Adrenal gland (tissue), 5 donors: ENCODE measurements around the gene BRPF1.

Experiments used
- POLR2A ChIP-seq, 2 donors: fragments of 450-650 bp; IDR thresholded peaks; one replicate each; pipeline ENCODE4 v1.6.1; 2017; ENCODE audit warnings: antibody characterized with exemption in 2 of 2, mild to moderate bottlenecking in 2 of 2, moderate library complexity in 1 of 2
- TF ChIP-seq, protein P1 (sequence below), 6 experiments: fragments of 450-650 bp in 4 of 6; fragments of 200-600 bp in 2 of 6; sonication (generic) in 1 of 6; IDR thresholded peaks; 1 replicate in 5 of 6; 2 replicates in 1 of 6; pipeline versions ENCODE4 v1.5.1 to v1.8.0; 2016 to 2021; ENCODE audit warnings: antibody characterized with exemption in 6 of 6, mild to moderate bottlenecking in 2 of 6, moderate library complexity in 1 of 6
- donor health status: DM: no; HTN: no; CAD: no.

DNA sequence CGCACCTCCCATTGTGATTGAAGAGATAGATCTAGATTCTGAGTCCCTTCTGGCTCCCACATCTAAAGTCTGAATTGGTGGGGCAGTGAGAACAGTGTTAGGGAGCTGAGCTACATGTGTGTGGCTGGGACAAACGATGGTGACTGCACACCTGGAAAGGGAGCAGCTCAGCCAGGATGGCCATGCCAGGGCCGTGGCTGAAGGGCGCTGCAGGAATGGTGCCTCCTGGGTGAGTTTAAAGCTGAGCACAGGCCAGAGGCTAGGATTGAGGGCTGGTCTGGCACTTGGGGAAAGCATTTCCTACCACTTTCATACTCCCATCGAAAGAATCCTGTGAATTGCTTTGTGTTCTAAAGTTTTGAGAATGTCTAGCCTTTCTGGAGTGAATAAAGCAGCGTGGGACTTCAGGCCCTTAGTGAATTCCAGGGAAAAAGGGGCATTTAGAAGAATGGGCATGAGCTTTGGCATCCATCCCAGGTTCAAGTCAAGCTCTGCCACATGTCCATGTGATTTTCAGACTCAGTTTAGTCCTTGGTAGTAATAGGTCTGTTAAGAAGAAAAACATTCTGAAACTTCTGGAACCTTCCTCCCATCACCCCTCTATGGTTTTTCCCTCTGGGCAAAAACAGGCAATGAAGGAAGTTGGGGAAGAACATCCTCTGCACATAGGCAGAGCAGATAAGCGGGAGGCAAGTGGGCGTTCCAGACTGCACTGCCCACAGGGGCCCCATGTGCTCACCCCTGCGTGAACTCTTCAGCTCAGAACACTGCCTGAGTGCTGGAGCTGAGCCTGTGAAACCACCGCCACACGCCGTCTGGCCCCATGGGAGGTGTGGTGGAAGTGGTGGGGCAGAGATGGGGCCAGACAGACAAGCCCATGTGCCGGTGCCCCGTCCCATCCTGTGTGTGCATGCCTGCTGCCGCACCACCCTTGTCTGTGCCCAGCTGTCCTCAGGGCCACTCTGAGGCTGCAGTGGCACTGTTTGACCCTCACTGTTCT lies 40.8 kb upstream of the BRPF1 start:
- no peak for TF ChIP-seq POLR2A (IDR thresholded peaks at IDR 0.05)
- TF ChIP-seq, protein P1, sequence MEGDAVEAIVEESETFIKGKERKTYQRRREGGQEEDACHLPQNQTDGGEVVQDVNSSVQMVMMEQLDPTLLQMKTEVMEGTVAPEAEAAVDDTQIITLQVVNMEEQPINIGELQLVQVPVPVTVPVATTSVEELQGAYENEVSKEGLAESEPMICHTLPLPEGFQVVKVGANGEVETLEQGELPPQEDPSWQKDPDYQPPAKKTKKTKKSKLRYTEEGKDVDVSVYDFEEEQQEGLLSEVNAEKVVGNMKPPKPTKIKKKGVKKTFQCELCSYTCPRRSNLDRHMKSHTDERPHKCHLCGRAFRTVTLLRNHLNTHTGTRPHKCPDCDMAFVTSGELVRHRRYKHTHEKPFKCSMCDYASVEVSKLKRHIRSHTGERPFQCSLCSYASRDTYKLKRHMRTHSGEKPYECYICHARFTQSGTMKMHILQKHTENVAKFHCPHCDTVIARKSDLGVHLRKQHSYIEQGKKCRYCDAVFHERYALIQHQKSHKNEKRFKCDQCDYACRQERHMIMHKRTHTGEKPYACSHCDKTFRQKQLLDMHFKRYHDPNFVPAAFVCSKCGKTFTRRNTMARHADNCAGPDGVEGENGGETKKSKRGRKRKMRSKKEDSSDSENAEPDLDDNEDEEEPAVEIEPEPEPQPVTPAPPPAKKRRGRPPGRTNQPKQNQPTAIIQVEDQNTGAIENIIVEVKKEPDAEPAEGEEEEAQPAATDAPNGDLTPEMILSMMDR (IDR thresholded peaks at IDR 0.05), result no peak
